SK-N-SH (cell line): ENCODE results near the gene EML1. TPM values are rescaled to one million over a fixed set of nuclear protein-coding genes. Genes with fewer than 3 reads are reported as not detected.
A peak's percentile ranks its signal among the peaks of the same experiment; 100 is the strongest.

ENCODE experiments used
- CTCF ChIA-PET: fragments of 300-600, 350-600 bp; formaldehyde crosslinking; extraction: SDS; loops from one replicate; lab custom pipeline; 2021; lab: Yijun Ruan, JAX
- POLR2A ChIA-PET: fragments of 350-600 bp; sonication (Branson Sonifier 250); formaldehyde crosslinking; extraction: SDS; loops from one replicate; lab custom pipeline; 2020; ENCODE audit warnings: antibody characterized with exemption, inconsistent platforms; lab: Yijun Ruan, JAX
- DNase-seq: peaks from one replicate; pipeline ENCODE4 v3.0.0; 2012
- H2AFZ ChIP-seq: fragments of 200-600 bp; sonication (generic); 2 replicates; pipeline ENCODE4 v1.8.1; 2016; ENCODE audit warnings: antibody characterized with exemption, mild to moderate bottlenecking, low read depth
- H3F3A ChIP-seq: fragments of 200-600 bp; sonication (generic); replicated peaks from 2 replicates; pipeline ENCODE3; 2016; ENCODE audit warnings: antibody characterized with exemption, mild to moderate bottlenecking; ENCODE audit not compliant: insufficient read depth
- H3K27ac ChIP-seq, 2 experiments: fragments of 200-500 bp in 1 of 2; fragments of 200-600 bp in 1 of 2; sonication (Bioruptor generic) in 1 of 2; sonication (generic), shearing (Covaris generic) in 1 of 2; 2 replicates each; pipeline versions ENCODE4 v1.5.1 to v1.6.1; 2014 to 2016; ENCODE audit warnings: low read depth in 2 of 2, inconsistent platforms in 1 of 2, low read length in 1 of 2, mild to moderate bottlenecking in 1 of 2, mixed read lengths in 1 of 2
- H3K27me3 ChIP-seq: fragments of 200-600 bp; sonication (generic), shearing (Covaris generic); 2 replicates; pipeline ENCODE4 v1.6.1; 2016; ENCODE audit warnings: mixed run types; ENCODE audit not compliant: insufficient read depth
- H3K36me3 ChIP-seq, 2 experiments: fragments of 200-500 bp in 1 of 2; fragments of 200-600 bp in 1 of 2; sonication (Bioruptor generic) in 1 of 2; sonication (generic) in 1 of 2; replicated peaks in 1 of 2; 2 replicates each; pipeline versions ENCODE3 to v1.5.1; 2014 to 2016; ENCODE audit warnings: low read length in 1 of 2, mild to moderate bottlenecking in 1 of 2; ENCODE audit not compliant: insufficient read depth in 2 of 2, control insufficient read depth in 1 of 2
- H3K4me1 ChIP-seq, 2 experiments: fragments of 200-500 bp in 1 of 2; fragments of 200-600 bp in 1 of 2; sonication (Bioruptor generic) in 1 of 2; sonication (generic), shearing (Covaris generic) in 1 of 2; 2 replicates each; pipeline versions ENCODE4 v1.5.1 to v1.6.1; 2014 to 2016; ENCODE audit warnings: low read depth in 1 of 2, low read length in 1 of 2, mixed run types in 1 of 2; ENCODE audit not compliant: insufficient read depth in 2 of 2, control insufficient read depth in 1 of 2
- H3K4me2 ChIP-seq: fragments of 200-600 bp; sonication (generic), shearing (Covaris generic); 2 replicates; pipeline ENCODE4 v1.6.1; 2017; ENCODE audit warnings: mixed run types
- H3K4me3 ChIP-seq, 2 experiments: fragments of 200-500 bp in 1 of 2; fragments of 200-600 bp in 1 of 2; sonication (Bioruptor generic) in 1 of 2; sonication (generic), shearing (Covaris generic) in 1 of 2; 2 replicates each; pipeline versions ENCODE4 v1.5.1 to v1.8.1; 2014 to 2016; ENCODE audit warnings: low read depth in 2 of 2, inconsistent platforms in 1 of 2, low read length in 1 of 2, mild to moderate bottlenecking in 1 of 2, mixed read lengths in 1 of 2, moderate library complexity in 1 of 2
- H3K79me2 ChIP-seq: fragments of 200-600 bp; sonication (generic); 2 replicates; pipeline ENCODE4 v1.8.1; 2017; ENCODE audit warnings: mild to moderate bottlenecking; ENCODE audit not compliant: insufficient read depth
- H3K9ac ChIP-seq: fragments of 200-600 bp; sonication (generic); 2 replicates; pipeline ENCODE4 v1.6.1; 2017; ENCODE audit warnings: mixed run types
- H3K9me2 ChIP-seq: fragments of 200-600 bp; sonication (generic); 2 replicates; pipeline ENCODE4 v1.6.1; 2017; ENCODE audit warnings: mixed run types
- H3K9me3 ChIP-seq: fragments of 200-600 bp; sonication (generic); 2 replicates; pipeline ENCODE4 v1.6.1; 2017; ENCODE audit warnings: mixed run types, mild to moderate bottlenecking, moderate library complexity
- H4K20me1 ChIP-seq: fragments of 200-600 bp; sonication (generic); 2 replicates; pipeline ENCODE4 v1.6.1; 2017; ENCODE audit warnings: mild to moderate bottlenecking, mixed run types; ENCODE audit not compliant: insufficient read depth
- CHD2 ChIP-seq: fragments of 150-350 bp; IDR thresholded peaks from 2 replicates; pipeline ENCODE4 v1.6.1; 2018; ENCODE audit warnings: low read length; ENCODE audit not compliant: partially characterized antibody
- ELF1 ChIP-seq: IDR thresholded peaks from 2 replicates; pipeline ENCODE4 v1.4.0; 2012
- EP300 ChIP-seq, 2 experiments: IDR thresholded peaks; 2 replicates each; pipeline versions ENCODE4 v1.4.0 to v1.6.1; 2012; ENCODE audit warnings: borderline replicate concordance in 1 of 2, low read depth in 1 of 2, low read length in 1 of 2
- EZH2phosphoT487 ChIP-seq: fragments of 200-600 bp; sonication (generic); IDR thresholded peaks from 2 replicates; pipeline ENCODE4 v1.6.1; 2017; ENCODE audit warnings: low read depth, mixed run types, mild to moderate bottlenecking, antibody characterized with exemption, moderate library complexity, borderline replicate concordance
- FOXM1 ChIP-seq: IDR thresholded peaks from 2 replicates; pipeline ENCODE4 v1.4.0; 2012; ENCODE audit warnings: low read depth, mild to moderate bottlenecking
- GABPA ChIP-seq: IDR thresholded peaks from 2 replicates; pipeline ENCODE4 v1.4.0; 2012; ENCODE audit warnings: low read depth, mild to moderate bottlenecking
- JUND ChIP-seq: IDR thresholded peaks from 2 replicates; pipeline ENCODE4 v1.4.0; 2012
- MXI1 ChIP-seq: IDR thresholded peaks from 2 replicates; pipeline ENCODE4 v1.6.1; 2012; ENCODE audit warnings: mild to moderate bottlenecking, low read depth, low read length, improper control_type of control experiment
- RAD21 ChIP-seq: IDR thresholded peaks from 2 replicates; pipeline ENCODE4 v1.6.1; 2012; ENCODE audit warnings: mild to moderate bottlenecking, low read length
- SIN3A ChIP-seq: IDR thresholded peaks from 2 replicates; pipeline ENCODE4 v1.6.1; 2012; ENCODE audit warnings: low read depth, mild to moderate bottlenecking, low read length, moderate library complexity, borderline replicate concordance
- TEAD4 ChIP-seq: IDR thresholded peaks from 2 replicates; pipeline ENCODE4 v1.4.0; 2012; ENCODE audit warnings: mild to moderate bottlenecking, borderline replicate concordance; ENCODE audit not compliant: insufficient read depth
- WGBS: methylation state at CpG from one replicate; pipeline ENCODE4 v1.1.6; 2017; ENCODE audit warnings: low lambda C conversion rate; 5-methylcytosine and 5-hydroxymethylcytosine counted together
- polyA plus RNA-seq, 3 experiments: library from polyadenylated mRNA; depleted of rRNA; stranded (reverse); fragments of >200 nt; gene quantifications; 2 replicates each; pipeline ENCODE4 v1.2.3, GENCODE V29; 2012
- TF ChIP-seq, protein P1 (sequence below): IDR thresholded peaks from 2 replicates; pipeline ENCODE4 v1.6.1; 2012; ENCODE audit warnings: mild to moderate bottlenecking, low read depth, low read length, moderate library complexity
- TF ChIP-seq, protein P2 (sequence below): IDR thresholded peaks from 2 replicates; pipeline ENCODE4 v1.4.0; 2012; ENCODE audit warnings: low read depth, borderline replicate concordance
- TF ChIP-seq, protein P3 (sequence below): IDR thresholded peaks from 2 replicates; pipeline ENCODE4; 2012
- TF ChIP-seq, protein P4 (sequence below): fragments of 150-350 bp; IDR thresholded peaks from 2 replicates; pipeline ENCODE4 v1.6.1; 2016; ENCODE audit warnings: mild to moderate bottlenecking, low read depth, low read length
- TF ChIP-seq, protein P5 (sequence below): fragments of 150-350 bp; IDR thresholded peaks from 2 replicates; pipeline ENCODE4 v1.6.1; 2017; ENCODE audit warnings: antibody characterized with exemption, low read length, low read depth, borderline replicate concordance

EML1 gene
- polyA plus RNA-seq, 1 of the 3 experiments (the other 2 are of a cell fraction), result 6.3 TPM

DNA sequence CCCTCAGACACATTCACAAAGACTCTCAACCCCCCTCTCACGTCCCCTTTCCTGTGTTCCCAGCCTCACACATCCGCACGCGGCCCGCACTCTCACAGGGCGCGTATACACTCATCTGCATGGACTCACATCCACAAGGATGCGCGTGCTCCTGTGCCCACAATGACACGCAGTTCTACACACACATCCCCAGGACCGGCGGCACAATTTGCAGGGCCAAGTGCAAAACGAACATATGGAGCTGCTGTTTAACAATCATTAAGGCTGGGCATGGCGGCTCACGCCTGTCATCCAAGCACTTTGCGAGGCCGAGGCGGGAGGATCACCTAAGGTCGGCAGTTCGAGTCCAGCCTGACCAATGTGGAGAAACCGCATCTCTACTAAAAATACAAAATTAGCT, 36.4 kb upstream of the EML1 start:
- ChIA-PET POLR2A (no interaction called here), CTCF (interaction anchor here (1.6 kb wide), 1 partner anchor 11 kb away, joined by 6 read pairs; no protein-coding TSS in a partner anchor)
- H3F3A ChIP-seq, result peaks cover 18% of the 10 kb centered on the region
- H3K9me3 ChIP-seq, result no peaks in the 10 kb centered on the region
- no peaks in the 10 kb centered on the region for H3K36me3 ChIP-seq
- no peak overlapping the region for H3K4me3 ChIP-seq
- TF ChIP-seq EZH2phosphoT487, result no peak
- TF ChIP-seq RAD21, result no peak
- no peak for TF ChIP-seq MXI1
- no peak for TF ChIP-seq FOXM1
- TF ChIP-seq EP300 (IDR thresholded peaks at IDR 0.05; ENCODE audit: borderline replicate concordance in 1 of 2, low read depth in 1 of 2, low read length in 1 of 2), result no peak
- TF ChIP-seq, protein P1, sequence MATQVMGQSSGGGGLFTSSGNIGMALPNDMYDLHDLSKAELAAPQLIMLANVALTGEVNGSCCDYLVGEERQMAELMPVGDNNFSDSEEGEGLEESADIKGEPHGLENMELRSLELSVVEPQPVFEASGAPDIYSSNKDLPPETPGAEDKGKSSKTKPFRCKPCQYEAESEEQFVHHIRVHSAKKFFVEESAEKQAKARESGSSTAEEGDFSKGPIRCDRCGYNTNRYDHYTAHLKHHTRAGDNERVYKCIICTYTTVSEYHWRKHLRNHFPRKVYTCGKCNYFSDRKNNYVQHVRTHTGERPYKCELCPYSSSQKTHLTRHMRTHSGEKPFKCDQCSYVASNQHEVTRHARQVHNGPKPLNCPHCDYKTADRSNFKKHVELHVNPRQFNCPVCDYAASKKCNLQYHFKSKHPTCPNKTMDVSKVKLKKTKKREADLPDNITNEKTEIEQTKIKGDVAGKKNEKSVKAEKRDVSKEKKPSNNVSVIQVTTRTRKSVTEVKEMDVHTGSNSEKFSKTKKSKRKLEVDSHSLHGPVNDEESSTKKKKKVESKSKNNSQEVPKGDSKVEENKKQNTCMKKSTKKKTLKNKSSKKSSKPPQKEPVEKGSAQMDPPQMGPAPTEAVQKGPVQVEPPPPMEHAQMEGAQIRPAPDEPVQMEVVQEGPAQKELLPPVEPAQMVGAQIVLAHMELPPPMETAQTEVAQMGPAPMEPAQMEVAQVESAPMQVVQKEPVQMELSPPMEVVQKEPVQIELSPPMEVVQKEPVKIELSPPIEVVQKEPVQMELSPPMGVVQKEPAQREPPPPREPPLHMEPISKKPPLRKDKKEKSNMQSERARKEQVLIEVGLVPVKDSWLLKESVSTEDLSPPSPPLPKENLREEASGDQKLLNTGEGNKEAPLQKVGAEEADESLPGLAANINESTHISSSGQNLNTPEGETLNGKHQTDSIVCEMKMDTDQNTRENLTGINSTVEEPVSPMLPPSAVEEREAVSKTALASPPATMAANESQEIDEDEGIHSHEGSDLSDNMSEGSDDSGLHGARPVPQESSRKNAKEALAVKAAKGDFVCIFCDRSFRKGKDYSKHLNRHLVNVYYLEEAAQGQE, result no peak
- TF ChIP-seq, protein P2, sequence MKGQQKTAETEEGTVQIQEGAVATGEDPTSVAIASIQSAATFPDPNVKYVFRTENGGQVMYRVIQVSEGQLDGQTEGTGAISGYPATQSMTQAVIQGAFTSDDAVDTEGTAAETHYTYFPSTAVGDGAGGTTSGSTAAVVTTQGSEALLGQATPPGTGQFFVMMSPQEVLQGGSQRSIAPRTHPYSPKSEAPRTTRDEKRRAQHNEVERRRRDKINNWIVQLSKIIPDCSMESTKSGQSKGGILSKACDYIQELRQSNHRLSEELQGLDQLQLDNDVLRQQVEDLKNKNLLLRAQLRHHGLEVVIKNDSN, result no peak
- TF ChIP-seq SIN3A, result no peak
- TF ChIP-seq TEAD4, result no peak
- no peak for TF ChIP-seq GABPA
- no peak for TF ChIP-seq JUND
- TF ChIP-seq, protein P3, sequence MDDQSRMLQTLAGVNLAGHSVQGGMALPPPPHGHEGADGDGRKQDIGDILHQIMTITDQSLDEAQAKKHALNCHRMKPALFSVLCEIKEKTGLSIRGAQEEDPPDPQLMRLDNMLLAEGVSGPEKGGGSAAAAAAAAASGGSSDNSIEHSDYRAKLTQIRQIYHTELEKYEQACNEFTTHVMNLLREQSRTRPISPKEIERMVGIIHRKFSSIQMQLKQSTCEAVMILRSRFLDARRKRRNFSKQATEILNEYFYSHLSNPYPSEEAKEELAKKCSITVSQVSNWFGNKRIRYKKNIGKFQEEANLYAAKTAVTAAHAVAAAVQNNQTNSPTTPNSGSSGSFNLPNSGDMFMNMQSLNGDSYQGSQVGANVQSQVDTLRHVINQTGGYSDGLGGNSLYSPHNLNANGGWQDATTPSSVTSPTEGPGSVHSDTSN, result no peak
- no peak for TF ChIP-seq CHD2
- no peak for TF ChIP-seq ELF1
- TF ChIP-seq, protein P4, sequence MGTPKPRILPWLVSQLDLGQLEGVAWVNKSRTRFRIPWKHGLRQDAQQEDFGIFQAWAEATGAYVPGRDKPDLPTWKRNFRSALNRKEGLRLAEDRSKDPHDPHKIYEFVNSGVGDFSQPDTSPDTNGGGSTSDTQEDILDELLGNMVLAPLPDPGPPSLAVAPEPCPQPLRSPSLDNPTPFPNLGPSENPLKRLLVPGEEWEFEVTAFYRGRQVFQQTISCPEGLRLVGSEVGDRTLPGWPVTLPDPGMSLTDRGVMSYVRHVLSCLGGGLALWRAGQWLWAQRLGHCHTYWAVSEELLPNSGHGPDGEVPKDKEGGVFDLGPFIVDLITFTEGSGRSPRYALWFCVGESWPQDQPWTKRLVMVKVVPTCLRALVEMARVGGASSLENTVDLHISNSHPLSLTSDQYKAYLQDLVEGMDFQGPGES, result no peak
- TF ChIP-seq, protein P5, sequence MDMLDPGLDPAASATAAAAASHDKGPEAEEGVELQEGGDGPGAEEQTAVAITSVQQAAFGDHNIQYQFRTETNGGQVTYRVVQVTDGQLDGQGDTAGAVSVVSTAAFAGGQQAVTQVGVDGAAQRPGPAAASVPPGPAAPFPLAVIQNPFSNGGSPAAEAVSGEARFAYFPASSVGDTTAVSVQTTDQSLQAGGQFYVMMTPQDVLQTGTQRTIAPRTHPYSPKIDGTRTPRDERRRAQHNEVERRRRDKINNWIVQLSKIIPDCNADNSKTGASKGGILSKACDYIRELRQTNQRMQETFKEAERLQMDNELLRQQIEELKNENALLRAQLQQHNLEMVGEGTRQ, result no peak
- H3K27ac ChIP-seq, result peak overlapping the region in 1 of 2 experiments; percentile 97; a peak in 2 of 4 replicates
- peak overlapping the region; percentile 46; the same call in 1 of the 2 replicates for H3K9ac ChIP-seq
- 91% methylated on average over 21 of the region's 21 CpGs for WGBS
- H2AFZ ChIP-seq, result no peak overlapping the region
- no peak for DNase-seq
- H4K20me1 ChIP-seq, result no peaks in the 10 kb centered on the region
- H3K4me1 ChIP-seq, result peaks cover 9 to 57% of the 10 kb centered on the region in 2 experiments; a peak in 3 of 4 replicates
- H3K27me3 ChIP-seq, result no peaks in the 10 kb centered on the region
- H3K9me2 ChIP-seq, result no peaks in the 10 kb centered on the region
- H3K4me2 ChIP-seq, result peak overlapping the region; percentile 56; the same call in 1 of the 2 replicates
- H3K79me2 ChIP-seq, result no peaks in the 10 kb centered on the region
